ENCODE data around the gene SLC6A9.

DNA sequence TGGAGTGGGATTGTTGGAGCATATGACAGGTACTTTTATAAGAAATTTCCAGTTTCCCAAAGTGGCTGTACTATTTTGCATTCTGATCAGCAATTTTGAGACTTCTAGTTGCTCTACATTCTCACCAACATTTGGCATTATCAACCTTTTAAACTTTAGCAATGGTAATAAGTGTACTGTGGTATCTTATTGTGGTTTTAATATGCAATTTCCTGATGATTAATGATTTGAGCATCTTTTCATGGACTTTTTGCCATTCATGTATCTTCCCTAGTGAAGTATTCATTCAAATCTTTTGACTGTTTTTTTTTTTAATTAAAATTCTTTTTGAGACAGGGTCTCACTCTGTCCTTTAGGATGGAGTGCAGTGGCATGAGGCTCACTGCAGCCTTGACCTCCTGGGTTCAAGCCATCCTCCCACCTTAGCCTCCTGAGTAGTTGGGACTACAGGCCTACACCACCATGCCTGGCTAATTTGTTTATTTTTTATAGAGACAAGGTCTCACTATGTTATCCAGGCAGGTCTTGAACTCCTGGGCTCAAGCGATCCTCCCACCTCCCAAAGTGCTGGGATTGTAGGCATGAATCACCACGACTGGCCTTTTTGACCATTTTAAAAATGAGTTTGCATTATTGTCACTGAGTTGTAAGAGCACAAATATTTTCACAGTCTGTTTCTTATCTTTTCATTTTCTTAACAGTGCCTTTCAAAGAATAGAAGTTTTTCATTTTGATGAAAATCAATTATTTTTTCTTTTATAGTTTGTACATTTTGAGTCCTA, 7.8 kb upstream of the SLC6A9 start:
- no peak for TF ChIP-seq CTCF (conservative IDR thresholded peaks at IDR 0.05 in 1 of 2, IDR thresholded peaks at IDR 0.05 in 1 of 2; ENCODE audit: extremely low read depth in 1 of 2, insufficient read depth in 1 of 2, low read depth in 1 of 2, low read length in 2 of 2)
- no peak for TF ChIP-seq EZH2 (IDR thresholded peaks at IDR 0.05; ENCODE audit: borderline replicate concordance, low read length)
